GM19324 (cell line): ENCODE measurements around the gene MED20.

ENCODE experiments used
- ATAC-seq: cut with Tn5 transposase; IDR thresholded peaks from one replicate; pipeline ENCODE4 v1.9.1; 2021; ENCODE audit warnings: mild to moderate bottlenecking, moderate library complexity; ENCODE audit not compliant: unreplicated experiment, low FRiP score

MED20 gene

DNA sequence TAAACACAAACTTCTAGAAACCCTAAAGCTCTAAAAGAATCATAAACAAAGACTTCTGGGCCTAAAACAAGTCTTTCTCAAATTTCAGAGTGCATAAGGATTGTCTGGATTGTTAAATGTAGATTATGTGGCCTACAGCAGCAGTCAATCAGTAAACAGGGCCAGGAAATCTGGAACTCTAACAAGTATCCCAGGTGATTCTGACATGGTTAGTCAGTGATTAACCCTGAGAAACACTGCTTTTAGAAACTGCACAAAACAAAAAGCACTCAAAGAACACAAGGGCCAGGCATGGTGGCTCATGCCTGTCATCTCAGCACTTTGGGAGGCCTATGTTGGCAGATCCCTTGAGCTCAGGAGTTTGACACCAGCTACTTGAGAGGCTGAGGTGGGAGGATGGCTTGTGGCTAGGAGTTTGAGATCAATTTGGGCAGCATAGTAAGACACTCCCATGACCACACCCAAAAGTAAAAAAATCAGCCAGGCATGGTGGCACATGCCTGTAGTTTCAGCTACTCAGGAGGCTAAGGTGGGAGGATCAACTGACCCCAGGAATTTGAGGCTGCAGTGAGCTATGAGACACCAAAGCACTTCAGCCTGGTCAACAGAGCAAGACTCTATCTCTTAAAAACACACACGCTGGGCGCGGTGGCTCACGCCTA, 5.9 kb downstream of the MED20 start:
- no peak for ATAC-seq

DNA sequence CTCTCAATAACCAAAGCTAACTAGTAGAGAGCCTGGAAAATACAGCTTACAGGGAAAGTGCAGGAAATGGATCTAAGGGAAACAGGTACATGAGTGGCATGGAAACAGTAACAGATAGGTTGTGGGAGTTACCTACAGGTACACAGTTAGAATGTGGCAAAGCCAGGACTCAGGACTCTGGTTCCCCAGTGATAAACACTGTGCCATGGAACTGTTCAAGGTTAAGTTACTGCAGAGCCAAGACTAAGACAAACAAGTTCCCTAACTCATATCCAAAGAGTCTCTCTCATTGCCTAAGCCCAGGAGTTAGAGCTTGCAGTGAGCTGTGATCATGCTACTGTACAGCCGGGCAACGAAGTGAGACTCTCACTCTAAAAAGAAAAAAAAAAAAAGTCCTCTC, 6.6 kb downstream of the MED20 start:
- ATAC-seq, result no peak

GRCh38 chr6:41909727-41910126, 11.2 kb downstream of the MED20 start:
- no peak for ATAC-seq

GRCh38 chr6:41901882-41902519, 18.9 kb downstream of the MED20 start:
- ATAC-seq, result no peak

DNA sequence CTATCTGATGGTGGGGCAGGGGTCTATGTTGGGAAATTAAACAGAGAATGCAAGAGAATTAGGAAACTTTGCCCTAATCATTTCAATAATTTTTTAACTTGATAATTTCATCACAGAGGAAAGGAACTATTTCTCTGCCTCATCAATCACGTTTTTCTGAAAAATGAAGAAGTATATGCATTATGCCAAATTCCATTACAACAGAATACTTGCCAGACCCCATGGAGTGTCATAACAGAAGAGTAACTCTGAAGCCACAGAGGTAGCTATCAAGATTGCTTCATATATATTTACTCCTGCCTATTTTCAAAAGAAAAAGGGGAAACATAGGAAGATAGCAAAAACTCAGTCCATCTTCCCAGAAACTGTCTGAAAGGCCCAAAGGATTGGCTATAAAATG, 20.1 kb downstream of the MED20 start:
- no peak for ATAC-seq

GRCh38 chr6:41896281-41896680, 24.7 kb downstream of the MED20 start:
- no peak for ATAC-seq

DNA sequence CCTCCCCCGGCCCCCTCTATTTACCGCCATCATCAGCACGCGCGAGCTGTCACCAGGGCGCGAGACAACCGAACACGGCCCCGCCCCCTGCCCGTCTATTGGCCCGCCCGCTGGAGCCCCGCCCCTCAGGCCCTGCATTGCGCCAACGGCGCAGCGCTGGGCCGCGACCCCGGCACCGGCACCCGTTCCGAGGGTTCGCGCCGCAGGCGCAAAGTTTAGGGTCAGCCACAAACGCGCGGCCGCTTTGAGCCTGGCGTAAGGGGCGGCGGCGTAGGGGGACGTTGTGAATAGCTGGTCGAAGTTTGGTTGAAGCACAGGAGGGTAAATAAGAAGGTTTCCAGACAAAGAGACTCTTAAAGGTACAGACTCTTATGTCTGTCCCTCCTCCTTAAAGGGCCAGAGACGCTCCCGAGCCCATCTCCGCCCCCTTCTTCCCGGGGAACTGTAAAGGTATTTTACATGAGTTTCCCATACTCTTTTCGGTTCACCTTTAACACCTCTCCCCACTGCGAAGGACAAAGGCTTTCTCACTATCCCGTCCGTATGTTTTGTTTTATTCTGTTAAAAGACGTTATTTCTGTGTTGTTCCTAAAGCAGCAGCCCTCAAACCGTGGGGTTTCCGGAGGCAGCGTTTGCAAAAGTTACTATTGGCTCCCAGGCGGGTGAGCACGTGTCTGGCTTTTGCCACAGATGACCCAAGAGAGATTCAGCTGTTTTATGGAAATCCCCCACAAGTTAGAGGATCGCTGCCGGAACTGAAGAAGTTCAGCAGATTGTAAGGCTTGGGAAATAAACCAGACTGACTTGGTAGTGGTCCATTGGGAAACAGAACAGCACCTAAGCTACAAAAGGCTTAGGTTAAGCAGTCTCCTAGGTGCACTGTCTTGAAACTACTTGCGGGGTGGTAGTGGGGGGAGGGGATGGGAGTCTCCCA, 25.4 kb downstream of the MED20 start, which contains the start of gene USP49:
Gene USP49 (minus strand): TSS at position 76 of the 934 bp plus-strand sequence. CDS start 88,392 bp downstream, outside the sequence.
- peak; percentile 89 for ATAC-seq

DNA sequence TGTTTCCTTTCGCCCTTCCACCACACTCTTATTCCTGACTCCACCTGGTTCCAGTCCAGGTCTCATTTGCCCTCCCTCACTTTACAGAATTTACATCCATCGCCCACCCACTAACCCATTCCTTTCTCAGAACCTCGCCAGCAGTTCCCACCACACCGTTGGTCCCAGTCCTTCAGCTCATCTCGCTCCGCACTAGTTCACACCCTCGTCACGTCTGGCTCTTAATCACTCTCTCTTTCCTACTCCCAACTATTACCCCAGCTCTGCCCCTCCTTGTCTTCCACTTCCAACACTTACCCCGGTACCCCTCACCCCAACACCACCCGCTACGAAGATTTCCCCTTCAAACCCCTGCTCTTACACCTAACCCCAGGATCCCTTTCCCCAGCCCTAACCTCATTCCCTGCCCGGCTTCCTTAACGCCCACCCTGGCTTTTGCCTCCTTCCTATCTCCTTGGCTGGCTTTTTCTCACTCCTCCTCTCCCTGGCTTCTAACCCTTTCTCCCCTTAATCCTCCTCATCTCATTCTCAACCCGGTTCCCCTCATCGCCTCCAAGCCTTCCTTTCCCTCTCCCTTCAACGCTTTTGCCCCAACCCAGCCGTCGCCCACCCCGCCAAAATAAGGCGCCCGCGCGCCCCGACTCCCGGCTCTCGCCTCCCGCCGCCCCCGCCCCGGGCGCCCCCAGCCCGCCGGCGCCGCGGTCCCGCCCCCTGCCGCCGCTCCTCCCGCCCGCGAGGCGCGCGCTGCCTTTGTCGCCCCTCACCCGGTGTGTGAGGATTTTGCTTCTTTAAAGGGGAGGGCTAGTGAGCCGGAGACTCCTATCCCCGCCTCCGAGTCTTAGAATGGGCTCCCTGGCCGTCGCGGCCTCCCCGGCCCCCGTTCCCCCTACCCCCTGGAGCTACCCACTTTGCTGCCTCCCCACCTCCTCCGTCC, 26.3 kb downstream of the MED20 start:
- peak; percentile 34 for ATAC-seq

GRCh38 chr6:41892921-41893564, 27.9 kb downstream of the MED20 start:
- no peak for ATAC-seq

GRCh38 chr6:41887331-41887751, 33.6 kb downstream of the MED20 start:
- no peak for ATAC-seq

- no peak for ATAC-seq
Measured at GRCh38 chr6:41885930-41886329, 35.0 kb downstream of the MED20 start.

- ATAC-seq, result no peak
Measured at GRCh38 chr6:41884957-41885356, 36.0 kb downstream of the MED20 start.

DNA sequence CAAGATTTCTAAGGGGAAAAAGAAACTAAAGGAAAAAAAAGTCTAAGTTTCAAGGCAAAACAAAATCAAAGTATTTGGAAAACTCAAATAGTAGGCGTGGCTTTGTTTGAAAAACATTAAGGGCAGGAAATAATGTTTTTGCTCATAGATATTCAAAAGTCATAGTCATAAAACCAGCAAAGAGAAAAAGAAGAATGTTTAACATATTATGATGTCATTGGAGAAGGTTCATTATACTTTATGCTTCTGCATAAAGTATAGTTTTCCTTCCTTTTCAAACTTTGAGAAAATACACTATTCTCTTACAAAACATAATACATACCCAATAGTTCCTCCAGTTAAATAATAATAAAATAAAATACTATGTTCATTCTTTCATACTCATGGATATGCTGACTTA, 39.4 kb downstream of the MED20 start:
- ATAC-seq, result no peak

GRCh38 chr6:41878961-41879405, 42.0 kb downstream of the MED20 start:
- no peak for ATAC-seq

DNA sequence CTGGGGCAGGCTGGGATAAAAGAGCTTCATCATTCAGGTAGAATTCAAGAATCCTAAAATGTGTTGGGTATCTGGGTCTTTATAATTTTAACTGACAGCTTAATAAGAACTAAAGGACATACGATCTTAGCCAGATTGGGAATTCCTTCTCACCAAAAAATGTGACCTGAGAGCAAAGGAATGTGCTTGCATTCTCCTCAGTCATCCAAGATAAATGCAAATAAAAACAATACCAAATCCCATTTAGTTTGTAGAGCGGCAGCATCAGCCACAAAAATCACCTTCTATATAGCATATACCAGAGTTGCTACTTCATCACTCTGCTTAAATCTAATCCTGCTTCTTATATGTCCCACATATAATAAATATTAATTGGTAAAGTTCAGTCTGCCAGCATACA, 42.7 kb downstream of the MED20 start:
- ATAC-seq, result no peak

GRCh38 chr6:41877051-41877680, 43.8 kb downstream of the MED20 start:
- no peak for ATAC-seq

- no peak for ATAC-seq
Measured at GRCh38 chr6:41874741-41875140, 46.2 kb downstream of the MED20 start.

GRCh38 chr6:41872147-41872546, 48.8 kb downstream of the MED20 start:
- no peak for ATAC-seq

- no peak for ATAC-seq
Measured at GRCh38 chr6:41871691-41872090, 49.2 kb downstream of the MED20 start.
